ENCODE results near the gene TCF7L2.

Gene TCF7L2

DNA sequence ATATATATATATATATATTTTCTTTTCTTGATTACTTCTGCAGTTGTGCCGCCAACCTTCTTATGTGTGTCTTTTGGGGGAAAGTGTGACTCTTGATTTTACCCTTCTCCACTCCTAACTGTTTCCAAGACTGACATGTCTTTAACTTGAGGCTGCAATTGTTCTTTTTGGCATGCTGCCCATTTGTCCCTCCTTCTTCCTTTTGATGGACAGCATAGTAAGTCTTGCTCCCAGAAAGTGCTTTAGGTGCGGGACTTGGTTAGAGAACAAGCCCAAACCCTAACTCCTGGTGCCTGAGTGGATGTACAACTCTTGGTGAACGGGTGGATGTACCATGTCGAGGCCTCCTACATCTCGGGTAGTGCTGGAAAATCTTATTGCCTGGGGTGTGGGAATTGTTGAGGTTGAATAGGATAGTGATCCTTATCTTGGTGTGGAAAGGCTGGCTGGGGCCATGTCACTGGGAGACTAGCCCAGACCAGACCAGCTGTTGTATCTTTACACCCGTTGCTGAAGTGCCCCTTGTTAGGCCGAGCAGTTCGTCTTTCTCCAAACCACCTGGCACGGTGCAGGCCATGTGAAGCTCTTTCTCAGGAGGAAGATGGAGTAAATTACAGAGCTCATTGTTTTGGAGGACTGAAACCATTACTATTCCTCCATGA lies 16.3 kb downstream of the TCF7L2 start:
- Histone ChIP-seq H3K9me3 (ENCODE audit: control insufficient read depth, low read length) (no peaks in the 10 kb centered on the region), H3K18ac (ENCODE audit: low read depth in 1 of 2, low read length in 2 of 2) (no peak overlapping the region), H3K14ac (ENCODE audit: low read length in 2 of 2) (no peak overlapping the region), H3K27me3 (ENCODE audit: control insufficient read depth in 1 of 2, insufficient read depth in 1 of 2, low read length in 2 of 2) (no peaks in the 10 kb centered on the region), H3K4ac (ENCODE audit: low read depth in 1 of 2, low read length in 2 of 2) (no peak overlapping the region), H2AFZ (ENCODE audit: low read depth, low read length) (no peak overlapping the region), H2BK120ac (ENCODE audit: low read depth, low read length) (no peak overlapping the region), H2BK5ac (ENCODE audit: low read depth, low read length, poor library complexity, severe bottlenecking) (no peak overlapping the region), H2BK15ac (ENCODE audit: low read depth, poor library complexity, severe bottlenecking) (no peak overlapping the region), H3K4me3 (ENCODE audit: insufficient read depth in 1 of 2, low read depth in 1 of 2, low read length in 2 of 2) (no peak overlapping the region), H4K8ac (ENCODE audit: low read length) (no peak overlapping the region), H3K79me1 (replicated peaks; ENCODE audit: low read length, poor library complexity, severe bottlenecking) (no peaks in the 10 kb centered on the region), H2BK12ac (ENCODE audit: low read length in 2 of 2) (no peak overlapping the region), H3K36me3 (ENCODE audit: control insufficient read depth in 1 of 2, insufficient read depth in 2 of 2, low read depth in 1 of 2, low read length in 2 of 2) (peaks cover 4 to 28% of the 10 kb centered on the region in 2 experiments), H2AK5ac (ENCODE audit: low read length, severe bottlenecking) (no peak overlapping the region), H3K4me2 (ENCODE audit: low read length, poor library complexity, severe bottlenecking) (no peak overlapping the region), H3K4me1 (ENCODE audit: control insufficient read depth, insufficient read depth, low read depth, low read length) (peaks cover 14% of the 10 kb centered on the region), H3K27ac (ENCODE audit: low read length, poor library complexity, severe bottlenecking) (no peak overlapping the region), H3K23ac (ENCODE audit: low read length in 2 of 2) (no peak overlapping the region), H4K91ac (ENCODE audit: low read length) (no peak overlapping the region), H3K9ac (ENCODE audit: low read length) (no peak overlapping the region)
- 92% methylated on average over 8 of the region's 9 CpGs for WGBS
- no peak for DNase-seq

- no peak overlapping the region for H2BK5ac ChIP-seq (ENCODE audit: low read depth, low read length, poor library complexity, severe bottlenecking)
- H3K23ac ChIP-seq (ENCODE audit: low read length in 2 of 2): no peak overlapping the region
- H2BK15ac ChIP-seq (ENCODE audit: low read depth, poor library complexity, severe bottlenecking): no peak overlapping the region
- no peak overlapping the region for H3K18ac ChIP-seq (ENCODE audit: low read depth in 1 of 2, low read length in 2 of 2)
- H2BK120ac ChIP-seq (ENCODE audit: low read depth, low read length): no peak overlapping the region
- H3K4me3 ChIP-seq (ENCODE audit: insufficient read depth in 1 of 2, low read depth in 1 of 2, low read length in 2 of 2): no peak overlapping the region
- no peaks in the 10 kb centered on the region for H3K9me3 ChIP-seq (ENCODE audit: control insufficient read depth, low read length)
- no peaks in the 10 kb centered on the region for H3K79me1 ChIP-seq (replicated peaks; ENCODE audit: low read length, poor library complexity, severe bottlenecking)
- peaks cover 4 to 28% of the 10 kb centered on the region in 2 experiments for H3K36me3 ChIP-seq (ENCODE audit: control insufficient read depth in 1 of 2, insufficient read depth in 2 of 2, low read depth in 1 of 2, low read length in 2 of 2)
- no peak overlapping the region for H2BK12ac ChIP-seq (ENCODE audit: low read length in 2 of 2)
- peaks cover 12% of the 10 kb centered on the region for H3K4me1 ChIP-seq (ENCODE audit: control insufficient read depth, insufficient read depth, low read depth, low read length)
- no peak overlapping the region for H3K4ac ChIP-seq (ENCODE audit: low read depth in 1 of 2, low read length in 2 of 2)
- DNase-seq: peak; percentile 82
- no peak overlapping the region for H3K27ac ChIP-seq (ENCODE audit: low read length, poor library complexity, severe bottlenecking)
- H3K27me3 ChIP-seq (ENCODE audit: control insufficient read depth in 1 of 2, insufficient read depth in 1 of 2, low read length in 2 of 2): no peaks in the 10 kb centered on the region
- H3K9ac ChIP-seq (ENCODE audit: low read length): peak overlapping the region; percentile 20
- WGBS: 98% methylated on average over 2 of the region's 5 CpGs
- no peak overlapping the region for H4K8ac ChIP-seq (ENCODE audit: low read length)
- H3K4me2 ChIP-seq (ENCODE audit: low read length, poor library complexity, severe bottlenecking): no peak overlapping the region
- H3K14ac ChIP-seq (ENCODE audit: low read length in 2 of 2): no peak overlapping the region
- no peak overlapping the region for H2AFZ ChIP-seq (ENCODE audit: low read depth, low read length)
- H2AK5ac ChIP-seq (ENCODE audit: low read length, severe bottlenecking): no peak overlapping the region
- no peak overlapping the region for H4K91ac ChIP-seq (ENCODE audit: low read length)
Measured at GRCh38 chr10:112967200-112967599, 17.2 kb downstream of the TCF7L2 start.

DNA sequence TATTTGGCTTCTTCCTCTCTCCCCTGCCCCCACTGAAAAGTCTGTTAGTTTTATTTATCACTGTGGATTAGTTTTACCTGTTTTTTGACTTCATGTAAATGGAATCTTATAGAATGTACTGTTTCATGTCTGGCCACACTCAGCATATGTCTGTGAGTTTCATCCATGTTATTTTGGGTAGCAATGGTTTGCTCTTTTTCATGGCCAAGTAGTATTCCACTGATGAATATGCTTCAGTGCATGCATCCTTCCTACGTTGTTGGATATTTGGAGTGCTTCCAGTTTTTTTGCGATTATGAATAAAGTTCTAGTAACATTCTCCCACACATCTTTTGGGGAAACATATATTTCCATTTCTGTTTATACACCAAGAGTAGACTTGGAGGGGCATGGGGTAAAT lies 19.1 kb downstream of the TCF7L2 start:
- H3K4me3 ChIP-seq (ENCODE audit: insufficient read depth in 1 of 2, low read depth in 1 of 2, low read length in 2 of 2): no peak overlapping the region
- no peak overlapping the region for H4K91ac ChIP-seq (ENCODE audit: low read length)
- no peak overlapping the region for H3K14ac ChIP-seq (ENCODE audit: low read length in 2 of 2)
- H2BK120ac ChIP-seq (ENCODE audit: low read depth, low read length): no peak overlapping the region
- WGBS: no CpG with 5 or more reads among the region's 2 CpGs
- H3K27ac ChIP-seq (ENCODE audit: low read length, poor library complexity, severe bottlenecking): no peak overlapping the region
- H2BK5ac ChIP-seq (ENCODE audit: low read depth, low read length, poor library complexity, severe bottlenecking): no peak overlapping the region
- peaks cover 4% of the 10 kb centered on the region for H3K79me1 ChIP-seq (replicated peaks; ENCODE audit: low read length, poor library complexity, severe bottlenecking)
- H3K9me3 ChIP-seq (ENCODE audit: control insufficient read depth, low read length): no peaks in the 10 kb centered on the region
- no peak overlapping the region for H2BK15ac ChIP-seq (ENCODE audit: low read depth, poor library complexity, severe bottlenecking)
- no peak overlapping the region for H4K8ac ChIP-seq (ENCODE audit: low read length)
- no peak overlapping the region for H3K9ac ChIP-seq (ENCODE audit: low read length)
- H3K36me3 ChIP-seq (ENCODE audit: control insufficient read depth in 1 of 2, insufficient read depth in 2 of 2, low read depth in 1 of 2, low read length in 2 of 2): peaks cover 17 to 35% of the 10 kb centered on the region in 2 experiments
- H3K4me2 ChIP-seq (ENCODE audit: low read length, poor library complexity, severe bottlenecking): no peak overlapping the region
- no peak overlapping the region for H2BK12ac ChIP-seq (ENCODE audit: low read length in 2 of 2)
- no peaks in the 10 kb centered on the region for H3K27me3 ChIP-seq (ENCODE audit: control insufficient read depth in 1 of 2, insufficient read depth in 1 of 2, low read length in 2 of 2)
- H2AK5ac ChIP-seq (ENCODE audit: low read length, severe bottlenecking): no peak overlapping the region
- H2AFZ ChIP-seq (ENCODE audit: low read depth, low read length): no peak overlapping the region
- no peak overlapping the region for H3K18ac ChIP-seq (ENCODE audit: low read depth in 1 of 2, low read length in 2 of 2)
- H3K4me1 ChIP-seq (ENCODE audit: control insufficient read depth, insufficient read depth, low read depth, low read length): peaks cover 13% of the 10 kb centered on the region
- no peak for DNase-seq
- no peak overlapping the region for H3K23ac ChIP-seq (ENCODE audit: low read length in 2 of 2)
- no peak overlapping the region for H3K4ac ChIP-seq (ENCODE audit: low read depth in 1 of 2, low read length in 2 of 2)

DNA sequence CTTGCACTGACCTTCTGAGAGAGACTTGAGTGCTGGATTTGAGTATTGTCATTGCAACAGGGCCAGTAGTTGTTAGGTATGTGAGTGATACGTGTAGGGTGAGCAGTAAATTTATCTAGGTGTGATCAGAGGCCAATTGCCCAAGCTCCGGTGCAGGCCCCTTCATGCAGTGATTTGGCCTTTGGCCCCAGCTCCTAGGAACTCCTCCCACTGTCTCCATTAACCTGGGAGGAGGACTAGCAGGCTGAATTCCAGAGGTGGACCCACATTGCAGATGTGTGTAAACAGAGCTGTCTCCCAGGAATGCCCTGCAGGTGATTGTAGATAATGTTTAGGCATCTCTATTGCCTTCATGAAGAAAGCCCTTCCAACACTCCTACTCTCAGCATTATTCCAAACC lies 19.5 kb downstream of the TCF7L2 start:
- no peak overlapping the region for H3K4me3 ChIP-seq (ENCODE audit: insufficient read depth in 1 of 2, low read depth in 1 of 2, low read length in 2 of 2)
- WGBS: 79% methylated on average over 2 of the region's 2 CpGs

More for the DNA sequence above, 19.5 kb downstream of the TCF7L2 start:
- no peak overlapping the region for H2AK5ac ChIP-seq (ENCODE audit: low read length, severe bottlenecking)
- peak overlapping the region; percentile 33 for H3K27ac ChIP-seq (ENCODE audit: low read length, poor library complexity, severe bottlenecking)
- no peak overlapping the region for H2BK5ac ChIP-seq (ENCODE audit: low read depth, low read length, poor library complexity, severe bottlenecking)
- H3K14ac ChIP-seq (ENCODE audit: low read length in 2 of 2): no peak overlapping the region
- H3K4ac ChIP-seq (ENCODE audit: low read depth in 1 of 2, low read length in 2 of 2): no peak overlapping the region
- H3K27me3 ChIP-seq (ENCODE audit: control insufficient read depth in 1 of 2, insufficient read depth in 1 of 2, low read length in 2 of 2): no peaks in the 10 kb centered on the region
- H4K91ac ChIP-seq (ENCODE audit: low read length): no peak overlapping the region
- H2BK12ac ChIP-seq (ENCODE audit: low read length in 2 of 2): no peak overlapping the region
- no peak overlapping the region for H3K18ac ChIP-seq (ENCODE audit: low read depth in 1 of 2, low read length in 2 of 2)
- peaks cover 13% of the 10 kb centered on the region for H3K4me1 ChIP-seq (ENCODE audit: control insufficient read depth, insufficient read depth, low read depth, low read length)
- H2BK120ac ChIP-seq (ENCODE audit: low read depth, low read length): no peak overlapping the region
- no peak for DNase-seq
- no peak overlapping the region for H3K23ac ChIP-seq (ENCODE audit: low read length in 2 of 2)
- peaks cover 4% of the 10 kb centered on the region for H3K79me1 ChIP-seq (replicated peaks; ENCODE audit: low read length, poor library complexity, severe bottlenecking)
- no peaks in the 10 kb centered on the region for H3K9me3 ChIP-seq (ENCODE audit: control insufficient read depth, low read length)
- no peak overlapping the region for H3K4me2 ChIP-seq (ENCODE audit: low read length, poor library complexity, severe bottlenecking)
- H3K36me3 ChIP-seq (ENCODE audit: control insufficient read depth in 1 of 2, insufficient read depth in 2 of 2, low read depth in 1 of 2, low read length in 2 of 2): peaks cover 17 to 35% of the 10 kb centered on the region in 2 experiments
- H3K9ac ChIP-seq (ENCODE audit: low read length): no peak overlapping the region
- no peak overlapping the region for H4K8ac ChIP-seq (ENCODE audit: low read length)
- H2BK15ac ChIP-seq (ENCODE audit: low read depth, poor library complexity, severe bottlenecking): no peak overlapping the region
- H2AFZ ChIP-seq (ENCODE audit: low read depth, low read length): no peak overlapping the region
